K562 (cell line): ENCODE measurements around the gene ARHGEF1. TPM values are rescaled to one million over a fixed set of nuclear protein-coding genes. Genes with fewer than 3 reads are reported as not detected.
A peak's percentile ranks its signal among the peaks of the same experiment; 100 is the strongest.

ENCODE experiments used
- ATAC-seq: fragments of 200-7000 bp; cut with Tn5 transposase; 3 replicates; pipeline ENCODE4 v1.9.1; 2020; ENCODE audit warnings: moderate library complexity
- BruUV-seq: library from RNA; stranded (reverse); fragments of 400-500 nt; replicated peaks from 2 replicates; lab custom pipeline; 2021; lab: Mats Ljungman, UMichigan
- CTCF ChIA-PET: fragments of 300-600 bp; formaldehyde crosslinking; extraction: SDS; loops from one replicate; lab custom pipeline; 2021; ENCODE audit warnings: low intra/inter-chr PET ratio; lab: Yijun Ruan, JAX
- POLR2A ChIA-PET: fragments of 300-600, 350-650 bp; sonication (Branson Sonifier 250); formaldehyde crosslinking; extraction: SDS; loops from one replicate; lab custom pipeline; 2021; ENCODE audit warnings: antibody characterized with exemption, inconsistent platforms; lab: Yijun Ruan, JAX
- DNase-seq, 4 experiments: peaks; one replicate each; pipeline versions ENCODE4 v3.0.0 to v3.0.0-alpha.2; 2011 to 2018; ENCODE audit warnings: low spot score in 3 of 4, mixed read lengths in 3 of 4; ENCODE audit errors: extremely low read depth in 1 of 4
- FAIRE-seq: peaks from 2 replicates; lab custom pipeline; 2011; peaks lifted over from hg19 to GRCh38; lab: Jason Lieb, UNC
- H2AFZ ChIP-seq: 2 replicates; pipeline ENCODE4 v1.6.0; 2011; ENCODE audit warnings: low read depth, low read length, control low read depth, inconsistent platforms
- H3K27ac ChIP-seq: fragments of 200-600 bp; 3 replicates; pipeline ENCODE4 v1.8.0; 2011; ENCODE audit warnings: low read depth, mild to moderate bottlenecking, control low read depth, inconsistent platforms, low read length, moderate library complexity, mixed read lengths; ENCODE audit errors: extremely low read depth
- H3K27me3 ChIP-seq, 2 experiments: fragments of 300-600 bp in 1 of 2; 2 replicates in 1 of 2; 3 replicates in 1 of 2; pipeline versions ENCODE4 v1.6.0 to v1.8.0; 2011; ENCODE audit warnings: inconsistent platforms in 2 of 2, low read length in 2 of 2, mild to moderate bottlenecking in 1 of 2, mixed read lengths in 1 of 2, moderate library complexity in 1 of 2; ENCODE audit not compliant: control insufficient read depth in 2 of 2, insufficient read depth in 2 of 2
- H3K36me3 ChIP-seq: fragments of 300-600 bp; 3 replicates; pipeline ENCODE4 v1.8.0; 2011; ENCODE audit warnings: mild to moderate bottlenecking, low read length, inconsistent platforms; ENCODE audit not compliant: control insufficient read depth, insufficient read depth
- H3K4me1 ChIP-seq, 2 experiments: fragments of 200-600 bp in 1 of 2; replicated peaks in 1 of 2; 2 replicates in 1 of 2; 3 replicates in 1 of 2; pipeline versions ENCODE4 v1.5.1 to v1.8.0; 2011; ENCODE audit warnings: inconsistent platforms in 2 of 2, low read length in 2 of 2, mild to moderate bottlenecking in 1 of 2, mixed read lengths in 1 of 2, moderate library complexity in 1 of 2; ENCODE audit not compliant: control insufficient read depth in 2 of 2, insufficient read depth in 2 of 2
- H3K4me2 ChIP-seq: 2 replicates; pipeline ENCODE4 v1.6.1; 2011; ENCODE audit warnings: low read length, control low read depth, inconsistent platforms, mixed read lengths; ENCODE audit not compliant: insufficient read depth
- H3K4me3 ChIP-seq: fragments of 200-600 bp; sonication (generic), shearing (Covaris generic); 2 replicates; pipeline ENCODE4 v1.5.1; 2016; ENCODE audit warnings: control low read depth, inconsistent platforms
- H3K79me2 ChIP-seq: fragments of 200-600 bp; 3 replicates; pipeline ENCODE4 v1.8.0; 2011; ENCODE audit warnings: low read length, inconsistent platforms; ENCODE audit not compliant: control insufficient read depth, insufficient read depth
- H3K9ac ChIP-seq, 2 experiments: 2 replicates each; pipeline versions ENCODE4 v1.6.0 to v1.6.1; 2011; ENCODE audit warnings: low read depth in 2 of 2, low read length in 2 of 2, control low read depth in 1 of 2, inconsistent platforms in 1 of 2, mild to moderate bottlenecking in 1 of 2, mixed read lengths in 1 of 2; ENCODE audit not compliant: insufficient read depth in 1 of 2
- H3K9me1 ChIP-seq: one replicate; pipeline ENCODE4 v1.6.0; 2011; ENCODE audit warnings: inconsistent platforms, mild to moderate bottlenecking, low read length, moderate library complexity; ENCODE audit not compliant: control insufficient read depth, insufficient read depth
- H3K9me3 ChIP-seq: replicated peaks from 2 replicates; pipeline ENCODE4 v1.5.1; 2011; ENCODE audit warnings: low read depth, low read length, inconsistent platforms; ENCODE audit not compliant: control insufficient read depth, insufficient read depth
- H4K20me1 ChIP-seq: replicated peaks from 2 replicates; pipeline ENCODE4 v1.6.1; 2011; ENCODE audit warnings: low read length, inconsistent platforms, mixed read lengths; ENCODE audit not compliant: control insufficient read depth, insufficient read depth
- CREM ChIP-seq: IDR thresholded peaks from 2 replicates; pipeline ENCODE4 v1.6.1; 2014; ENCODE audit warnings: antibody characterized with exemption, low read depth
- EGR1 ChIP-seq: fragments of 450-650 bp; conservative IDR thresholded peaks from 2 replicates; pipeline ENCODE4 v1.6.1; 2017; ENCODE audit warnings: mild to moderate bottlenecking
- ESRRA ChIP-seq: fragments of 450-650 bp; IDR thresholded peaks from 2 replicates; pipeline ENCODE4 v1.6.1; 2014; ENCODE audit warnings: low read depth, mild to moderate bottlenecking, moderate library complexity, borderline replicate concordance
- KAT2B ChIP-seq: IDR thresholded peaks from one replicate; pipeline ENCODE4 v1.6.1; 2012; ENCODE audit warnings: low read depth, mild to moderate bottlenecking, control low read depth, inconsistent platforms, low read length, moderate library complexity
- NFIC ChIP-seq: fragments of 450-650 bp; IDR thresholded peaks from 2 replicates; pipeline ENCODE4 v1.6.1; 2017; ENCODE audit warnings: mild to moderate bottlenecking, inconsistent platforms
- RAD21 ChIP-seq, 2 experiments: fragments of 250-450 bp in 1 of 2; fragments of 450-650 bp in 1 of 2; sonication (Bioruptor Pico) in 1 of 2; formaldehyde crosslinking in 1 of 2; IDR thresholded peaks in 1 of 2; conservative IDR thresholded peaks in 1 of 2; 2 replicates each; pipeline versions ENCODE4 v1.4.0 to v1.8.0; 2020 to 2022; ENCODE audit warnings: mild to moderate bottlenecking in 2 of 2, moderate library complexity in 1 of 2
- RFX5 ChIP-seq: IDR thresholded peaks from 2 replicates; pipeline ENCODE4 v1.6.1; 2011; ENCODE audit warnings: low read depth, mild to moderate bottlenecking, improper control_type of control experiment, low read length
- WGBS: fragments of 100-300 bp; shearing (Covaris generic); methylation state at CpG from one replicate; pipeline ENCODE4 v1.1.6; 2016; ENCODE audit warnings: low coverage, mixed read lengths; ENCODE audit not compliant: insufficient coverage; ENCODE audit errors: missing lambda C conversion rate; 5-methylcytosine and 5-hydroxymethylcytosine counted together
- in situ Hi-C: fragments of 300-500 bp; cut with MboI; formaldehyde crosslinking; loops from 4 replicates; pipeline ENCODE4 v1.15.0; 2018; ENCODE audit warnings: inconsistent platforms, mixed read lengths
- intact Hi-C: fragments of 100-400 bp; cut with micrococcal nuclease; formaldehyde crosslinking; loops from 2 replicates; pipeline ENCODE4 v1.14.2; 2022
- polyA plus RNA-seq, 8 experiments: library from polyadenylated mRNA; depleted of rRNA in 4 of 8; stranded (reverse) in 5 of 8; unstranded in 3 of 8; fragments of >200 nt; fragmentation: Nextera tagmentation in 2 of 8; fragmentation: Illumina TruSeq in 1 of 8; extraction: Ambion mirVana in 2 of 8; extraction: Trizol in 1 of 8; gene quantifications; 2 replicates each; pipeline versions ENCODE4 v1.2.1 to v1.2.3, GENCODE V29; 2011 to 2014; ENCODE audit warnings: inconsistent platforms in 1 of 8, missing spikeins in 1 of 8
- total RNA-seq, 7 experiments: library from RNA; depleted of rRNA in 6 of 7; stranded (reverse); fragments of >200 nt in 6 of 7; fragmentation: Illumina TruSeq in 2 of 7; extraction: Trizol in 2 of 7; gene quantifications; 2 replicates each; pipeline versions ENCODE4 v1.2.1 to v1.2.3, GENCODE V29; 2011 to 2021; ENCODE audit warnings: low replicate concordance in 1 of 7

Gene ARHGEF1
- total and polyA plus RNA-seq, 9 of the 15 experiments (the other 6 are each of a cell fraction or from before 2014, with no cell fraction given) = 1.9 to 149 (median 29.8) TPM

DNA sequence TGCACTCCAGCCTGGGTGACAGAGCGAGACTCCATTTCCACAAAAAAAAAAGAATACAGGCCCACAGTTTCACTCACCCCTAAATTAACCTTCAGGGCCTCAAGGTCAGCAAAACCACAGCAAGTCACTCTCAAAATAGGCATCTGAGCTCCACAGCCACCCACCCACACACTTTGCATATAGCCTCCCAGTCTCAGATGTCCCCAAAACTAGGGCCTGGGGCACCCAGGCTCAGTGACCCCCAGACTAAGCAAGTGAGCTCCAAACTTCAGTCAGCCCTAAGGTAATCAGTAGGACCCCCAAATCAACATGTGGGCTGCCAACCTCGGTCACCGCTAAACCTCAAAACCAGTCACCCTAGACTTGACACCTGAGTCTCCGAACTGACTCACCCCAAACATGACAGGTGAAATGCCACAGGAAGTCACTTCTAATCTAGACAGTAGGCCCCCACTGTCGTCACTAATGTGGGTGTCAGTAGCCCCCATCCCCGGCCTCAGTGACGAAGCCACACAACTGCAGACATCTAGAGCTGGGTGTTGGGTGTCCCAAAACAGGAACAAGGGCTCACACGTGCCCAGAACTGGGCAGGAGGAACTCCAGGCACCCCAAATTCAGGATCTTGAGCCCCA lies 62.3 kb downstream of the ARHGEF1 start:
- Histone ChIP-seq H3K9me3 (no peaks in the 10 kb centered on the region), H4K20me1 (no peaks in the 10 kb centered on the region), H3K27me3 (no peaks in the 10 kb centered on the region), H3K4me2 (no peak overlapping the region), H3K4me1 (peaks cover 0 to 14% of the 10 kb centered on the region in 2 experiments; a peak in 2 of 5 replicates), H3K27ac (no peak overlapping the region), H3K9me1 (no peaks in the 10 kb centered on the region), H3K9ac (peak overlapping the region in 1 of 2 experiments; percentile 40; a peak in 1 of 4 replicates), H3K36me3 (no peaks in the 10 kb centered on the region), H2AFZ (no peak overlapping the region), H3K79me2 (no peaks in the 10 kb centered on the region), H3K4me3 (no peak overlapping the region)
- BruUV-seq = no TSS peak
- 0 out of 2 replicates have a peak, but pooled peaks have one; percentile 21 for TF ChIP-seq CREM
- TF ChIP-seq ESRRA = peak; percentile 49
- no peak for TF ChIP-seq KAT2B
- no peak for TF ChIP-seq RAD21 (CRISPR knock-in tag; conservative IDR thresholded peaks at IDR 0.05 in 1 of 2, IDR thresholded peaks at IDR 0.05 in 1 of 2)
- TF ChIP-seq NFIC = no peak
- no peak for TF ChIP-seq RFX5
- TF ChIP-seq EGR1 = peak; percentile 59
- in situ Hi-C loops = loop anchor here (5.0 kb wide), 1 partner anchor 73 kb away; no protein-coding TSS in a partner anchor
- CTCF ChIA-PET = no interaction called here
- POLR2A ChIA-PET = interaction anchor here (1.2 to 1.8 kb wide), 4 partner anchors 12 to 81 kb away, joined by 3 to 6 read pairs (median 4); no protein-coding TSS in a partner anchor
- ATAC-seq (no peak), FAIRE-seq (no peak), DNase-seq (no peak)
- WGBS = 49% methylated on average over 7 of the region's 8 CpGs
- intact Hi-C loops = no loop called here
